Measurements from ENCODE around the gene TMEM87A.

TMEM87A gene

DNA sequence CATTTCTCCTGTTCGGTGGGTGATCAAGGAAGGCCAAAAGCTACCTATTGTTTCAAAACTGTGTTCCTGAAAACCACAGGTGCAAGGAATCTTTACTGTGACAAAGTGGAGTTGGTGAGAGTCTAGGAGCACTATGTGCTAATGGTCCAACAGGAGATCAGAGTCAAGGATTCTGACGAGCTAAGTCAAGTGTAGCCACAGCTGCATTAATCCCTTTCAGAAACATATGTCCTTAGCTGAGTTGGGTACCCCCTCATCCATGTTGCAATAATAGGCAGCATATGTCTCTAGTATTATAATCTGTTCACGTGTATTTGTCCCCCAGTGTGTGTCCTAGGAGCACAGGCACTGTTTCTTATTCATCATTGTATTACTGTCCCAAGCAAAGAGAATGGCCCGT lies 66.8 kb downstream of the TMEM87A start:
- Mint-ChIP-seq H3K27me3 (no peaks in the 10 kb centered on the region), H3K9me3 (no peaks in the 10 kb centered on the region), H3K4me1 (peaks cover 22% of the 10 kb centered on the region in 2 donors), H3K27ac (no peak overlapping the region), H3K36me3 (peaks cover 12 to 31% of the 10 kb centered on the region in 2 donors), H3K4me3 (peak overlapping the region; percentile 34 to 96)
- ATAC-seq (replicated peaks), result no peak
- no peak for DNase-seq

GRCh38 chr15:42203891-42204290 lies 69.3 kb downstream of the TMEM87A start:
- ATAC-seq (replicated peaks) (no peak), DNase-seq (no peak)
- Mint-ChIP-seq H3K4me1 (peaks cover 22% of the 10 kb centered on the region in 2 donors), H3K36me3 (peaks cover 8 to 28% of the 10 kb centered on the region in 2 donors), H3K27me3 (no peaks in the 10 kb centered on the region), H3K9me3 (no peaks in the 10 kb centered on the region), H3K27ac (no peak overlapping the region), H3K4me3 (no peak overlapping the region)

GRCh38 chr15:42202653-42203052 lies 70.6 kb downstream of the TMEM87A start:
- ATAC-seq (replicated peaks) (no peak), DNase-seq (no peak)
- peaks cover 20 to 22% of the 10 kb centered on the region in 2 donors for H3K4me1 Mint-ChIP-seq
- no peaks in the 10 kb centered on the region for H3K27me3 Mint-ChIP-seq
- peaks cover 12 to 28% of the 10 kb centered on the region in 2 donors for H3K36me3 Mint-ChIP-seq
- H3K4me3 Mint-ChIP-seq, result no peak overlapping the region
- no peak overlapping the region for H3K27ac Mint-ChIP-seq
- H3K9me3 Mint-ChIP-seq, result no peaks in the 10 kb centered on the region

- peaks cover 15 to 17% of the 10 kb centered on the region in 2 donors for H3K4me1 Mint-ChIP-seq
- H3K36me3 Mint-ChIP-seq, result peaks cover 19 to 37% of the 10 kb centered on the region in 2 donors
- H3K4me3 Mint-ChIP-seq, result no peak overlapping the region
- DNase-seq, result no peak
- no peak for ATAC-seq (replicated peaks)
- H3K9me3 Mint-ChIP-seq, result no peaks in the 10 kb centered on the region
- H3K27ac Mint-ChIP-seq, result no peak overlapping the region
- no peaks in the 10 kb centered on the region for H3K27me3 Mint-ChIP-seq
These were observed 71.4 kb downstream of the TMEM87A start for GRCh38 chr15:42201801-42202200.

DNA sequence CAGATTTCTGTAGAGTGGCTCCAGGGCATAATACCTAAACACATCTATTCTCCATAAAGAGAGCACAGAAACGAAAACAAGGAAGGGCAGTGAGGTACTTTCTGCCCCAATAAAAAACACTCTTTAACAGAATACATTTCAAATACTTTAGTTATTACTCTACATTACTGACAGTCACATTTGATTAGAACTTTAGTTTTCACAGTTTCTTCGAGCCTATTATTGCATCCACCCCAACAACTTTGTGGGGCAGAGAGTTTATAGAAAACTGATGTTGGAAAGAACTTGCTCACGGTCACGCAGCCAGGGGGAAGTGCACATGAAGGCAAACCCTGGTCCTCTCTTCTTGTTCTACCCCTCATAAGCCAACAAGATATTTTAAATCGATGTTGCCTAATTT lies 74.1 kb downstream of the TMEM87A start:
- Mint-ChIP-seq H3K9me3 (no peaks in the 10 kb centered on the region), H3K36me3 (peaks cover 27 to 41% of the 10 kb centered on the region in 2 donors), H3K4me3 (no peak overlapping the region), H3K4me1 (peaks cover 0 to 4% of the 10 kb centered on the region in 2 donors), H3K27me3 (no peaks in the 10 kb centered on the region), H3K27ac (no peak overlapping the region)
- ATAC-seq (replicated peaks), result no peak
- no peak for DNase-seq

DNA sequence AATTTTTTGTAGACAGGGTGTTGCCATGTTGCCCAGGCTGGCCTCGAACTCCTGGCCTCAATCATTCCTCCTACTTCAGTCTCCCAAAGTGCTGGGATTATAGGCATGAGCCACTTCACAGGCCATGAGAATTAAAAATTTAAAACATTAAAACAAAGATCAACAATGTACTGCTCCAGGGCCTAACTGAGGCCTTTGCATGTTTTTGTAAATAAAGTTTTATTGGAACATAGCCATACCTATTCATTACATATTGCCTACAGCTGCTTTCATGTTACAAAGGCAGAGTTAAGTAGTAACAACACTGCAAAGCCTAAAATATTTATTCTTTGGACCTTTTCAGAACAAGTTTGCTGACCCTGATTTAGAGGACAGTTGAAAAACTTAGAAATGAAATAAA lies 74.7 kb downstream of the TMEM87A start:
- Mint-ChIP-seq H3K36me3 (peaks cover 27 to 45% of the 10 kb centered on the region in 2 donors), H3K27me3 (no peaks in the 10 kb centered on the region)
- no peak for ATAC-seq (replicated peaks)

DNA sequence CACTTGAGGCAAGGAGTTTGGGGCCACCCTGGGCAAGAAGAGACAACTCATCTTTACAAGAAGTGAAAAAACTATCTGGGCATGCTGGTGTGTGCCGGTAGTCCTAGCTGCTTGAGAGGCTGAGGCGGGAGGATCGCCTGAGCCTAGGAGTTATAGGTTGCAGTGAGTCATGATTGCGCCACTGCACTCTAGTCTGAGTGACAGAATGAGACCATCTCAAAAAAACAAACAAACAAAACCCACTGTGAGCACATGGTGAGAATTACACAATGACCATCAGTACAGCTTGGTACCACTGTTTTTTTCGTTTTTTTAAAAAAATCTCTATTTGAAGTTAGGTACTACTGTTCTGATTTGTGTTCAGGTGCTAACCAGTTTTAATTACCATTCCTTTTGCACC lies 78.7 kb downstream of the TMEM87A start:
- Mint-ChIP-seq H3K36me3 (peaks cover 34 to 57% of the 10 kb centered on the region in 2 donors), H3K4me1 (peaks cover 8 to 15% of the 10 kb centered on the region in 2 donors), H3K4me3 (no peak overlapping the region), H3K27ac (no peak overlapping the region), H3K9me3 (no peaks in the 10 kb centered on the region), H3K27me3 (no peaks in the 10 kb centered on the region)
- no peak for DNase-seq
- no peak for ATAC-seq (replicated peaks)

More for the DNA sequence above, 74.7 kb downstream of the TMEM87A start:
- Mint-ChIP-seq H3K9me3 (no peaks in the 10 kb centered on the region), H3K4me1 (peaks cover 5% of the 10 kb centered on the region in 2 donors), H3K27ac (no peak overlapping the region), H3K4me3 (no peak overlapping the region)
- DNase-seq, result no peak

- ATAC-seq (replicated peaks) (no peak), DNase-seq (no peak)
- peaks cover 8 to 15% of the 10 kb centered on the region in 2 donors for H3K4me1 Mint-ChIP-seq
- no peaks in the 10 kb centered on the region for H3K9me3 Mint-ChIP-seq
- H3K4me3 Mint-ChIP-seq, result no peak overlapping the region
- H3K36me3 Mint-ChIP-seq, result peaks cover 40 to 56% of the 10 kb centered on the region in 2 donors
- H3K27me3 Mint-ChIP-seq, result no peaks in the 10 kb centered on the region
- H3K27ac Mint-ChIP-seq, result no peak overlapping the region
These were observed 79.8 kb downstream of the TMEM87A start for GRCh38 chr15:42193383-42193782.

DNA sequence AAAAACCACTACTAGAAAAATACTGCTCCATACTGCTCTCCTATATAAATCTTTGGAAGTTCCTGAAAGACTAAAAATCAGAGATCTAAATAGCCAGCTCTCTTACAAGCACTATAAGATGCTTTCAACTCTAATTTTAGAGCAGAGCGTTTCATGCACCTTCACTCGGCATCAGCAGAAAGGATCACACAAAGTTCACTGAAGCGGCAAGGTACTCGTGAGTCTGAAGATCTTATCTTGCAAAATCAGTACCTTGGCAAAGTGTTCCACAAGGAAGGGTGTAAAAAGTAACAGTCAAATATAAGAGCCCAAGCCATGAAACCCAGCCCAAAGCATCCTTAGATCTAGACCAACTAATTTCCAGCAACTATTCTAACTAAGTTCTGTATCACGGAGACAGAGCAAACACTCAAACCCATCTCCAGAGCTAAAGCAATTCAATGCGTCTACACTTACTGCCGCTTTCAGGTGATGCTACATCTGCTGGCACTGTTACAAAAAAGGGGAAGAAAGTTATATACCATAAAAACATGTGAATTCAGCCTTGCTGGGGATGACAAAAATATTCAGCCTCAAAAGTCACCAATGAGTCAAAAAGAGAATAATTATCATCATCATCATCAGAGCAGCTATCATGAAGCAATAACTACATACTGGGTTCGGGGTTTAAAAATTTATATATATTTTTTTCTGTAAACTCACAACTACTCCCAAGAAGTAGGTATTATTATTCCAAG lies 81.5 kb downstream of the TMEM87A start:
- DNase-seq, result no peak
- Mint-ChIP-seq H3K9me3 (no peaks in the 10 kb centered on the region), H3K36me3 (peaks cover 34 to 55% of the 10 kb centered on the region in 2 donors), H3K4me3 (no peak overlapping the region), H3K27me3 (no peaks in the 10 kb centered on the region), H3K27ac (peak overlapping the region; percentile 53), H3K4me1 (peaks cover 8 to 15% of the 10 kb centered on the region in 2 donors)
- ATAC-seq (replicated peaks), result no peak

DNA sequence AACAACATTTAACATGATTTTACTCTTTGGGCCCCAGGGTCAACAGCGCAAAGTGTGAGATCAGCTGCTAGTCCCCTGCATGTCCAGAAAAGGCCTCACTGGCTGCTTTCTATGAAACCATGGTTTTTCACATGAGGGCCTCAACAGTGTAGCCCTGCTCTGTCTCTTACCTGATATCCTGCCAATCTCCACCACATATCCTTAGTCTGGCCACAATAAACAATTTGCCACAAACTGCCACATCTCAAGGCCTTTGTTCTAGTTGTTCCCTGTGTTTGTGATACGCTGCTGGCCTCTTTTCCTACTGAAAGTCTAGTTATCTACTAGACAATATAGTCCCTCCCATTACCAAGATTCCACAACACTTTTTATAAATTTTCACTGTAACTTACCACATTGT lies 82.9 kb downstream of the TMEM87A start:
- Mint-ChIP-seq H3K4me3 (no peak overlapping the region), H3K4me1 (peaks cover 8 to 15% of the 10 kb centered on the region in 2 donors), H3K27me3 (no peaks in the 10 kb centered on the region), H3K9me3 (no peaks in the 10 kb centered on the region), H3K36me3 (peaks cover 35 to 57% of the 10 kb centered on the region in 2 donors), H3K27ac (no peak overlapping the region)
- no peak for DNase-seq
- no peak for ATAC-seq (replicated peaks)

DNA sequence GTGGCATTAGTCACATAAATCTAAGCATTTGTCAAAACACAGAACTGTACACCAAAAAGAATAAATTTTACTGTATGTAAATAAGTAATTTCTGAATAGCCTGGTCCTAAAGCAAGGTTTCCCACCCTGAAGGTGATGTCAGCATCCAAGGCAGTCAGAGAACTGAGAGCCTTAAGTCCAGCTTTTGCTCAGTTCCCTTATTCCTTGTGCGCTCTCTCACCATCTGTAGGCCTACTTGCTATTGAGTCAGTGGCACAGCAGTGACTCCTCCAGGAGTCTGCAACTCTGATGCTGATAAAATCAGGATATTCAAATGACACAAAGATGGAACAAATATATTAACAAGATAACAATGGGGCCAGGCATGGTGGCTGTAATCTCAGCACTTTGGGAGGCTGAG lies 87.4 kb downstream of the TMEM87A start:
- Mint-ChIP-seq H3K9me3 (no peaks in the 10 kb centered on the region), H3K4me3 (no peak overlapping the region), H3K27ac (no peak overlapping the region), H3K4me1 (peaks cover 4 to 13% of the 10 kb centered on the region in 2 donors), H3K27me3 (no peaks in the 10 kb centered on the region), H3K36me3 (peaks cover 50 to 69% of the 10 kb centered on the region in 2 donors)
- no peak for DNase-seq
- ATAC-seq (replicated peaks), result no peak

GRCh38 chr15:42184736-42185135 lies 88.5 kb downstream of the TMEM87A start:
- Mint-ChIP-seq H3K9me3 (no peaks in the 10 kb centered on the region), H3K4me1 (peaks cover 4 to 13% of the 10 kb centered on the region in 2 donors)
- ATAC-seq (replicated peaks), result no peak

GRCh38 chr15:42184296-42184695 lies 88.9 kb downstream of the TMEM87A start:
- peak overlapping the region; percentile 25 for H3K27ac Mint-ChIP-seq
- ATAC-seq (replicated peaks) (peak; percentile 66 to 71), DNase-seq (no peak)
- H3K9me3 Mint-ChIP-seq, result no peaks in the 10 kb centered on the region
- H3K27me3 Mint-ChIP-seq, result no peaks in the 10 kb centered on the region
- no peak overlapping the region for H3K4me3 Mint-ChIP-seq
- H3K4me1 Mint-ChIP-seq, result peaks cover 4 to 13% of the 10 kb centered on the region in 2 donors
- peaks cover 44 to 73% of the 10 kb centered on the region in 2 donors for H3K36me3 Mint-ChIP-seq

More at GRCh38 chr15:42184736-42185135, 88.5 kb downstream of the TMEM87A start:
- H3K27me3 Mint-ChIP-seq, result no peaks in the 10 kb centered on the region
- H3K4me3 Mint-ChIP-seq, result no peak overlapping the region
- H3K36me3 Mint-ChIP-seq, result peaks cover 46 to 72% of the 10 kb centered on the region in 2 donors
- no peak for DNase-seq
- no peak overlapping the region for H3K27ac Mint-ChIP-seq

GRCh38 chr15:42182961-42183360 lies 90.3 kb downstream of the TMEM87A start:
- DNase-seq, result no peak
- Mint-ChIP-seq H3K36me3 (peaks cover 43 to 75% of the 10 kb centered on the region in 2 donors), H3K27ac (peak overlapping the region; percentile 57), H3K4me1 (peaks cover 4 to 13% of the 10 kb centered on the region in 2 donors), H3K27me3 (no peaks in the 10 kb centered on the region), H3K9me3 (no peaks in the 10 kb centered on the region), H3K4me3 (no peak overlapping the region)
- no peak for ATAC-seq (replicated peaks)

DNA sequence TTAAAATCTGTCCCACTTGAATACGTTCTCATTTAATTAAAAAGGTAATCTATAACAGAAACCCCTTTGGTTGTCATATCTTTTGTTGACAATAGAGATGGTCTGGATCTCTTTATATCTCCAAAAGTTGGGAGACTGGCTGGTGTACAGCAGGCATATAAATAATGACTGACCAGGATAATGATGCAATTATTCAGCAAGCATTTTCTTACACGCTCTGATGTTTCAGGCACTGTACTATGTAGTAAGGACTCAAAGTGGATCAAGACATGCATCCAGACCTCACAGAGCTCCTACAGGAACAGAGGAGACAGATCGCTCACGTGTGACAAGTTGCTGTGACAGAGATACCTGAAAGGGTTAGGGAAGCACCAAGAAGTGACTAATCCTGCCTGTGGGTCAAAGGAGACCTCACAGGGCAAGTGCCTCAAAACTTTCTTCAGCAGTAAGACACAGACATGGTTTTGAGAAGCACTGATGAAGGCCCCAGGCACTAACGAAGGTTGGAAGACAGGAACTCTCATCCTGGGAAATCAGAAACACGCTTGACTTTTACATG lies 90.8 kb downstream of the TMEM87A start:
- peaks cover 4 to 13% of the 10 kb centered on the region in 2 donors for H3K4me1 Mint-ChIP-seq
- no peaks in the 10 kb centered on the region for H3K27me3 Mint-ChIP-seq
- ATAC-seq (replicated peaks) (no peak), DNase-seq (no peak)
- peaks cover 44 to 76% of the 10 kb centered on the region in 2 donors for H3K36me3 Mint-ChIP-seq
- no peak overlapping the region for H3K27ac Mint-ChIP-seq
- H3K4me3 Mint-ChIP-seq, result no peak overlapping the region
- no peaks in the 10 kb centered on the region for H3K9me3 Mint-ChIP-seq

Data from stimulated activated naive B cell treated with anti-CD40 and anti-IgM and Interleukin-4, amounts not matched to agents 10 μg/mL and 1 μg/mL and 100 μg/mL, for 72 hours (primary cell).